Cardiac atrium fibroblast (primary cell): ENCODE measurements around the gene HELB. TPM values are rescaled to one million over a fixed set of nuclear protein-coding genes. Genes with fewer than 3 reads are reported as not detected.

Source experiments
- total RNA-seq: library from RNA; depleted of rRNA; stranded (reverse); fragments of >200 nt; gene quantifications from 2 replicates; pipeline ENCODE4 v1.2.3, GENCODE V29; 2015

HELB gene
- 1.1 and 3.7 TPM in 2 replicates for total RNA-seq

DNA sequence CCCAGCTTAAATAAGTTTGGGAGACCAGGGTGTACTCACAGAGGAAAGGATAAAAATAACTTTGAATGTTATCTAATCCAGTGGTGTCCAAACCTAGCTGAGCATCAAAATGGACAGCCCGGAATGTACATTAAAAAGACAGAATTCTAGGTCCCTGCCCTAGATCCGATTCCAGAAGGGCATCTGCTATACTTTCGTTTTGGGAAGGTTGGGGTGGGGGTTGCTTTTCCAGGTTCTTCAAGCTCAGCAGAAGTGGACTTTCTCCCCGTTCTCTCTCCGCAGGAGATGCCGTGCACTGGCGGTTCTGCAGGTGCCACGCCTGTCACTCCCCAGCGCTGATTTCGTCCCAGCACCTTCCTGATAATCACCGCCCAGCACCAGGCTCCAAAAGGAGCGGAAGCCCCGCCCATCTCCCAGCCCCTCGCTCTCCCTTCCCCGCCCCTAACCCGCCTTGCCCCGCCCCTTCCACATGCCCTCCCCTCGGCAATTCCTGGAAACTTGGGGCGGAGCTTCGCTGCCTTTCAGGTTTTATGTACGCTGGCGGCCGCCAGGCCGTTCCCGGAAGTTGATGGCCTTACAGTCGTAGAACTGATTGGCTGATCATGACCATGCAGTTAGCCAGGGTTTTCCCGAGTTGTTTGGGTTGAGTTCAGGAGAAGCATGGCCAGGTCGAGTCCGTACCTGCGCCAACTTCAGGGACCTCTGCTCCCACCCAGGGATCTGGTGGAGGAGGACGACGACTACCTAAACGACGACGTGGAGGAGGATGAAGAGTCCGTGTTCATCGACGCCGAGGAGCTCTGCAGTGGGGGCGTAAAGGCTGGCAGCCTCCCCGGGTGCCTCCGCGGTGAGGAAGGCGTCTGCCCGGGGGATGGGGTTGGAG lies at the start of gene HELB:
HELB (plus strand) TSS at position 550 of the 883 bp plus-strand sequence; CDS start at position 661, 111 bp downstream.

Other genes starting within 250 kb of the HELB start
- 8.9 and 12.5 TPM in 2 replicates for gene LLPH, start 171.7 kb upstream of the HELB start, total RNA-seq
- 80.5 and 125 TPM in 2 replicates for gene TMBIM4, start 132.5 kb upstream of the HELB start, total RNA-seq
- gene IRAK3, start 113.3 kb upstream of the HELB start, total RNA-seq, result 22.0 and 39.5 TPM in 2 replicates